Measurements from ENCODE around the gene ARHGEF3.

DNA sequence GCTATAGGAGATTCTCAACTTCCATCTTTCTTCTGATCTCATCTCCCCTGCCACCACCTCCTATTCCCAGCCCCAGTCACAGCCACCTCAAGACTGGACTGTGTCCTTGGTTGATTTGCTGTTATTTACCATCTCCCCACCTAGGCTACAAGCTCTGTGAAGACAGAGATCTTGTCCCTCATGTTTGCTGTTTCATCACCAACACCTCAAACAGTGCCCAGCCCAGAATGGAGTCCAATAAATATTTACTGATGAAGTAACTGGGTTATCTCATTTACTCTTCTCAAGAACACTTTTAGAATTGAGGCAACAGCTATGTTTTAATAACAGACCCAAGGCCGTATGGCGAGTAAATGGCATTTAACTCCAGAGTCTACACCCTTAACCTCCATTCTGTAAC is 29.1 kb upstream of the ARHGEF3 start:
- TF ChIP-seq CTCF (IDR thresholded peaks at IDR 0.05) (no peak), POLR2A (IDR thresholded peaks at IDR 0.05) (no peak), EP300 (IDR thresholded peaks at IDR 0.05) (no peak), POLR2AphosphoS5 (IDR thresholded peaks at IDR 0.05) (no peak)

Measured in sigmoid colon (tissue), 4 donors.